Medulla oblongata (tissue), 1 donor: Measurements from ENCODE around the gene CDK4.
"Not testable (repeated sequence)": the region's sequence is repeated elsewhere in the genome, so short reads cannot be mapped to it uniquely, and the experiment has no call there.

Source experiments
- DNase-seq: peaks from one replicate; pipeline ENCODE4 v3.0.0-alpha.2; 2015; ENCODE audit errors: extremely low spot score

CDK4 gene

DNA sequence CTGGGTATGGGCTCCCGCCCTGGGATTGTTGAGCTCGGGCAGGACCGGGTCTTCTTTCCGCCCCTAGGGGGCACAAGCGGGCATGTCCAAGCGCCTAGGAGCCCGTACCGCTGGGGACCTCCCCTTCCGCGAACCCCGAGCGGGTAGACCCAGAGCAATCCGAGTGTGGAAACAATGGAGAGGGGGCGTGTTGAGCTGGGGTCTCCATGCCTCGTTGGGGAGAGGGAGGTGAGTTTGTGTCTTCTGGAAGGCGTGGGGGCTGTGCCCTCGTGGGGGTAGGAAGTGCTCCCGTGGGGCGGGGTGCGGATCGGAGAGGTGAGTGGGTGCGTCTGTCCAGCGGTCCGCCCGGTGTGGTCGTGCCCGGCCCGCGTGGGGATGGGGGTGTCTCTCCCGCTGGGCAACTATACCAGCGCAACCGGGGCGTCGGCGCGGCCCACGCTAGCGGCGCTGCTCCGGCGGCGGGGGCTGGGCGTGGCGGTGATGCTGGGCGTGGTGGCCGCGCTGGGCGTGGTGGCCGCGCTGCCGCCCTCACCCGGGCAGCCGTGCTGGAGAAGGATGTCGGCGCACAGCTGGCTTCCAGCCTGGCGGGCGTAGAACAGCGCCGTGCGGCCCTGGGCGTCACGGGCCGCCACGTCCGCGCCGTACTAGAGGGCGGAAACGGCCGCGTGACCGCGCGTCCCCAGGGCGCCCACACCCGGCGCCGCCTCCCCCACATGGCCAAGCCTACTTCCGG lies 25.8 kb downstream of the CDK4 start:
- DNase-seq, result peak; percentile 58

DNA sequence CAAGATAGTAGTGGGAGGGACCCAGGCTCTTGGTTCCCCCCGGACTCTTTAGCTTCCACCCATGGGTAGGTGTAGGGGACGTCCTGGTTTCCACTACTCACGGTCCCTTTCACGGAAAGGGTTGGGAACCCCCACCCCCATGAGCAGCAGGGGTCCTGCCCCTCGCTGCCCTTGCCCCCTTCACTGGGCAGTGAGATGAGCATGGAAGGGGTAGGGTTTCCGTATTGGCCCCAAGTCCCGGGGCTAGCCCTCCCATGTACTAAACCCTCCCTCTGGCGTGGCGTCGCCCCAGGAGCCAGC lies 26.3 kb downstream of the CDK4 start:
- no peak for DNase-seq

DNA sequence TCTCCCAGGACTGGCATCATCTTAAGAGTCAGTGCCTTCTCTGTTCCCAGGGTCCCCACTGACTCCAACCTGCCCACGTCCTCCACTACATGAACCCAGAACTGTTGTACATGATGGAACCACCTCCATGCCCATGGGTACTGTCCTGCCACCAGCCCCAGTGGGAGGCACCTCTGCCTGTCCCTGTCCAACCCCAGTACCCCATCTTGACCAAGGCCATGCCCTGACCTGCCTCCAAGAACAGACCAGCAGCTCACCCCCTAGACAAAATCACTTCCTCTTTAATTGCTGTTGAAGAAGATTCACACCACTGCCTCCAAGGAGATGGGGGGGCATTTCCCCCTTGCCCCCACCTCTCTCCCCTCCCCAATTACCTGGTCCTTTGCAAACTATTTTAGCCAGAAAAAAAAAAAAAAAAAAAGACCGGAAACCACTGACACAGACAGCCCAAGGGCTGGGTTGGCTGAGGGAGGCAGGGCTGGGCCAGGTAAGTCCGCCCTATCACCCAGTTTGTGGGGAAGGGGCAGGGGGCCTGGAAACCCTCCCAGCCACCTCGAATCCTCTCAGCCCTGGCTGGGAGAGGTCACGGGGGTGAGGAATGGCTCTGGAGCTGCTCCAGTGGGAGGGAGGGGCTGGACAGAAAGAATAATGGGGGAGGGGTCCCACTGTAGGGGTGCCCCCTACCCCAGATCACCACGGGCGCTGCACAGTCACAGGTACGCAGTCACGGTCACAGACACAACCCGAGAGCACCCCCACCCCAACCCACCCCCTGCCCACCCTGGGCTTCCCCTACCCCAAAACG lies 27.0 kb downstream of the CDK4 start:
- DNase-seq, result no peak

DNA sequence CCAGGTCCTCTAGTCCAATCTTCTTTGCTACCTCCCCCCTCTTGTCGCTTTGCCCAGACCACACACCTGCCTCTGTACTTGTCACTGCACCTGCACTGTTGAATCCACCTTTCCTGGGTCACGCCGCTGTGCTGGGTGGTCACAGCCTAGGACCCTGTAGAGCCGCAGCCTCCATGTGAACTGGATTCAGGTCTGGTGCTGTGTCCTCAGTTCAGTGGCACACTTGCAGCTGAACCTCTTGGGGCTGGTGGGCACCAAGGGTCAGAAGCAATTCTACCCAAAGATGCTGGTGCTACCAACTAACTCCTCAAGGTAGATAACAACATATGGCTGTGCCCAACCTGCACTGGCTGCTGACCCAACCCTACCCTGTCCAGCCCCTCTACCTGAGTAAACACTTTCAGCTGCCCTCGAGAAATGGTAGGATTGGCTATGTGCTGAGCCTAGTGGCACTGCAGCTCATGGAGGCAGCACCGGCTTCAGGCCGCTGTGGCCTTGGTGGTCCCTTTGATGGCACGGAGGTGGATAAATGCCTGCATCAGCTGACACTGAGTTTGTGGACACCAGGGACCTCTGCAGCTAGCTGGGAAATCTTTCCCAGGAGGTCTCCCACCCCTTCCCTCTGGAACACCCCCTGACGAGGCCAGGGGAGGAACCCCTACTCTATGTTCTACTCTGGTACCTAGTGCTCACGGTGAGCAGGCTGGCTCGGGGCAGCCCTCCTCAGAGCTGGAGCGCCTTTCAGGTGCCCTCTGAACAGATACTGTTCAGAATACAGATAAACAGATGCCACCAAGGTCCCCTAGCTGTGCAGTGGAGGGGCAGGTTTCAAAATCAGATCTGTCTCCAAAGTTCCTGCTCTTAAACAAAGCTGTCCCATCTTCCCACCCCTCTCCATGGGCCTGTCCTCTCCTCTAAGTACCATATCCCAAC lies 27.8 kb downstream of the CDK4 start:
- DNase-seq, result no peak

DNA sequence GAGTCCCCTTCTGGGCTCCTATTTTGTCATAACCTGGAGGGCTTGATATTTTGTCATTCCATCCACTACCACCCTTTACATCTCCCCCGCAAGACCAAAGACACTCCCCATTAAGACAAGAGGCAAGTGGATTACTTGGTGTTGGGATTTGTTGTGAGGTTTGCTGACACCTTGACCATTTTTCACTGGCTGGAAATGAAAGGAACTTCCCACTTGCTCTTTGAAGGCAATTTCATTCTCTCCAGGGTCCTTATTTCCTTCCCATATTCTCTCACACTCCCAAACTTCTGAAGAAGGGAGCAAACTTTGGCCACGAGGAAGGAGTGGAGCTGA lies 28.5 kb downstream of the CDK4 start:
- no peak for DNase-seq

- DNase-seq, result no peak
Observed at GRCh38 chr12:57722716-57723629, 29.1 kb downstream of the CDK4 start.

DNA sequence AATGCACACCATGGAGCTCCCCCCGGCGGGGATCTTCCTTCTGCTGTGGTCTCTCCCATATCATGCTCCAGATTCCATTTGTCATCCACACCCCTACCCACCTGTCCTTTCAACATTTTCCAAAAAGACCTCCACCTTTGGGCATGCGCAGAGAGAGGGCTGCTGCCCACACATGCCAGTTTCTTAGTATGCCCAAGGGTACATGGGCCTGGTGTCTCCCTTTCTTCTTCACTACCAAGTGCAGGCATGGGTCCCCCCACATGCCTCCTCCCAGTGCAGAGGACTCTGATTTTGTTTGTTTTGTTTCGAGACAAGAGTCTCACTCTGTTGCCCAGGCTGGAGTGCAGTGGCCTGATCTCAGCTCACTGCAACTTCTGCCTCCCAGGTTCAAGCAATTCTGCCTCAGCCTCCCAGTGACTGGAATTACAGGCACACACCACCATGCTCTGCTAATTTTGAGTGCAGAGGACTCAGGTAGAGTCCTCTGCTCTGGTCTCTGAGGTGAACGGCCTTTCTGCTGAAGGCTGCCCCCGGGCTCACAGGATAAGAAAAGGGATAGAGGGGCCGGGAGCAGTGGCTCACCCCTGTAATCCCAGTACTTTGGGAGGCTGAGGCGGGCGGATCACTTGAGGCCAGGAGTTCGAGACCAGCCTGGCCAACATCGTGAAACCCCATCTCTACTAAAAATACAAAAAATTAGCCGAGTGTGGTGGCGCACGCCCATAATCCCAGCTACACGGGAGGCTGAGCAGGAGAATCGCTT lies 30.1 kb downstream of the CDK4 start:
- not testable (repeated sequence) for DNase-seq

- DNase-seq, result no peak
Observed at GRCh38 chr12:57720606-57721595, 31.2 kb downstream of the CDK4 start.

DNA sequence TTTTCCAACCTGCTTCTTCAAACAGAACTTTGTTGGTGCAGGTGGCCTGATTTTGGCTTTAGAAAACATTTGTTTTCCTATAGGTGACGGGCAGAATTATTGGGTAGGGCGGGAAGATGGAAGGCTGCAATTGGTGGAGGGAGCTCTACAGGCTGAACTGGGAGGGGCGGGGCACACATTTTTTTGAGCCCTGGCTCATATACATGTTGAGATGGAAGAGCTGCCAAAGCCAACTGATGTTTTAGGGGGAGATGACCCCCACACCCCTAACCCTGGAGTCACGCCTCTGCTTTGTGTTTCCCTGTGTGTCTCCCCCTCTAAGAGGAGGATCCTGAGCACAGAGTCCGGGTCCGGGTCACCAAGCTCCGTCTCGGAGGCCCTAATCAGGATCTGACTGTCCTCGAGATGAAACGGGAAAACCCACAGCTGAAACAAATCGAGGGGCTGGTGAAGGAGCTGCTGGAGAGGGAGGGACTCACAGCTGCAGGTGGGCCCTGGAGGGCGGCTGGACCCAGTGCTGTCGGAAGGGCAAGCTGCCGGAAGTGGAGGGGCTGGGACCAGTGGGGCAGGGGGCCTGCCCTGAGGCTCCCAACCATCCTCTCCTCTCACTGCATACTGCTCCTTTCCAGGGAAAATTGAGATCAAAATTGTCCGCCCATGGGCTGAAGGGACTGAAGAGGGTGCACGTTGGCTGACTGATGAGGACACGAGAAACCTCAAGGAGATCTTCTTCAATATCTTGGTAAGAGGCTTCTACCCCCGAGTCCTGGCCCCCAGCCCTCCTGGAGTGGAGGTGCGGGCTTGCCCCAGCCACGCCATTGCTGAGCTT lies 32.1 kb downstream of the CDK4 start:
- no peak for DNase-seq

DNA sequence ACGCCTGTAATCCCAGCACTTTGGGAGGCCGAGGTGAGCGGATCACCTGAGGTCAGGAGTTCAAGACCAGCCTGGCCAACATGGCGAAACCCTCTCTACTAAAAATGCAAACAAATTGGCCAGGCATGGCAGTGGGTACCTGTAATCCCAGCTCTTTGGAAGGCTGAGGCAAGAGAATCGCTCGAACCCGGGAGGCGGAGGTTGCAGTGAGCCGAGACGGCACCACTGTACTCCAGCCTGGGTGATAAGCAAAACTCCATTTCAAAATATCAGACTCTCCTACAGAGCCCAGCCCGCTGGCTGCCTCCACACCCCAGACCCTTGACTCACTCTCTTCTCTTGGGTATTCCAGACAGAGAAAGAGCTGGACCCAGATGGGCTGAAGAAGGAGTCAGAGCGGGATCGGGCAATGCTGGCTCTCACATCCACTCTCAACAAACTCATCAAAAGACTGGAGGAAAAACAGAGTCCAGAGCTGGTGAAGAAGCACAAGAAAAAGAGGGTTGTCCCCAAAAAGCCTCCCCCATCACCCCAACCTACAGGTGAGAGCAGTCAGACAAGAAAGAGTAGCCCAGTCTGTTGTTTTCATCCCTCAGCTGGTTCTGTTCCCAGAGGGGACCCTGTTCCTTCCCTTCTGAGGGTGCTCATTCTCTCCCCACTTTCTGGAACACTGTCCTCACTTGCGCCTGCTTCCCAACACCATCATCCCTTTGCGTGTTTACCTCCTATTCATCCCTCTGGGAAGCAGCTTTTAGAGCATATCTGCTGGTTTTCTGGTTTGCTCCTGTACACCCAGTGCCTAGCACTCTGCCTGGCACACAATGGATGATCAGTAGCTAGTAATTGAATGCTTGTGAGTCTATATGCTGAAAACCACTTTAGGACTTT lies 33.2 kb downstream of the CDK4 start:
- no peak for DNase-seq

GRCh38 chr12:57717846-57718640 lies 34.1 kb downstream of the CDK4 start:
- no peak for DNase-seq

DNA sequence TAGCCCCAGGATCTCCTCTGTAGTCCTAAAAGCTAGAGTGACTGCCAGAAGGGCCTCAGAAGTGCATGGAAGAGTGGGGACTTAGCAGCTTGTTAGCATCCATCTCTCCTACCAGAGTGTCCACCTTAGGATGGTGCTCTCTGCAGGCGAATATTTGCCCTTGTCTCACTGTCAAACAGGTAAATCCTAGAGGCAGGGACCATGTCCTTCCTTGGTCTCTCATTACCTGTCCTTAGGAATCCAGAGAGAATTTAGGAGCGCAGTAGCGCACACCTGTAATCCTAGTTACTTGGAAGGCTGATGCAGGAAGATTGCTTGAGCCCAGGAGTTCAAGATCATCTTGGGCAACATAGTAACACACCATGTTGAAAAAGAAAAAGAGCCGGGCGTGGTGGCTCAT lies 35.0 kb downstream of the CDK4 start:
- DNase-seq, result no peak

GRCh38 chr12:57716305-57716704 lies 35.8 kb downstream of the CDK4 start:
- no peak for DNase-seq

DNA sequence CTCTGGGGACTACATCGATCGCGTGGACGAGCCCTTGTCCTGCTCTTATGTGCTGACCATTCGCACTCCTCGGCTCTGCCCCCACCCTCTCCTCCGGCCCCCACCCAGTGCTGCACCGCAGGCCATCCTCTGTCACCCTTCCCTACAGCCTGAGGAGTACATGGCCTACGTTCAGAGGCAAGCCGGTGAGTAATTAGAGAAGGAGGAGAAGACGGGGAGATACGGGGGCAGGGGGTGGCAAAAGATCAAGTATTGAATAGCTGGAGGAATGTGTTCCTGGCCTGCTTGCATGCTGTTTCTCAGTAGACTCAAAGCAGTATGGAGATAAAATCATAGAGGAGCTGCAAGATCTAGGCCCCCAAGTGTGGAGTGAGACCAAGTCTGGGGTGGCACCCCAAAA lies 36.3 kb downstream of the CDK4 start:
- no peak for DNase-seq

GRCh38 chr12:57715036-57715748 lies 36.9 kb downstream of the CDK4 start:
- not testable (repeated sequence) for DNase-seq

DNA sequence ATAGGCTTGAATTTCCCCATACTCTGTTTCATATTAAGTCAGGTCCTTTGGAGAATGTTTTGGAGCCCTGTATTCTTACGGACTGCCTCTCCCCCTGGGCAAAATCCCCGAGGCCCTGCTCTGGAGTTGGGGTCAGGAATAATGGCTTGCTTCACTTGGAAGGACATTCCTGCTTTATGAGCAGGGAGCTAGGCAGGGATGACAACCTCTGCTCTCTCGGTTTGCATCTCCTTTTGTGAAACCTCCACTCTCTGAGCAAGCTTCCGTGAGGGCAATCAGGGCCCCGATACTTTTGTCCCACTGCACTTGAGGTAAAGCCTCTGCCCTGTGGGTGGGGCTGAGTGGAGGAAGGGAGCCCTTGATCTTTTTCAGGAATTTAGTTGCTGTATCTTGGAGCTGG lies 38.9 kb downstream of the CDK4 start:
- DNase-seq, result no peak
